Measurements from ENCODE around the gene CAPN11.

DNA sequence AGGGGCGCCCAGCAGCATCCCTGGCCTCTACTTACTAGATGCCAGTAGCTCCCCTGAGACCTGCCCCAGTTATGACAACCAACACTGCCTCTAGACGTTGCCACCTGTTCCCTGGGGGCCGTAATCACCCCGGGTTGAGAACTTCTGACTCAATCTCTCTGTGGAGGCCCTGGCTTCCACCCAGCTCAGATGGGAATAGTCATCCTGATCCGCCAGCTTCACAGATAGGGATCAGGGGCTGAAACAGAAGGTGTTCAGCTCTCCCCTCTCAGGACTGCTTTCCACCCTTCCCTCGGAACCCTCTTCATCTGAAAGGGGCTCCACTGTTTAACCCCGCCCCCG is 3.3 kb downstream of the CAPN11 start:
- TF ChIP-seq, protein P1, sequence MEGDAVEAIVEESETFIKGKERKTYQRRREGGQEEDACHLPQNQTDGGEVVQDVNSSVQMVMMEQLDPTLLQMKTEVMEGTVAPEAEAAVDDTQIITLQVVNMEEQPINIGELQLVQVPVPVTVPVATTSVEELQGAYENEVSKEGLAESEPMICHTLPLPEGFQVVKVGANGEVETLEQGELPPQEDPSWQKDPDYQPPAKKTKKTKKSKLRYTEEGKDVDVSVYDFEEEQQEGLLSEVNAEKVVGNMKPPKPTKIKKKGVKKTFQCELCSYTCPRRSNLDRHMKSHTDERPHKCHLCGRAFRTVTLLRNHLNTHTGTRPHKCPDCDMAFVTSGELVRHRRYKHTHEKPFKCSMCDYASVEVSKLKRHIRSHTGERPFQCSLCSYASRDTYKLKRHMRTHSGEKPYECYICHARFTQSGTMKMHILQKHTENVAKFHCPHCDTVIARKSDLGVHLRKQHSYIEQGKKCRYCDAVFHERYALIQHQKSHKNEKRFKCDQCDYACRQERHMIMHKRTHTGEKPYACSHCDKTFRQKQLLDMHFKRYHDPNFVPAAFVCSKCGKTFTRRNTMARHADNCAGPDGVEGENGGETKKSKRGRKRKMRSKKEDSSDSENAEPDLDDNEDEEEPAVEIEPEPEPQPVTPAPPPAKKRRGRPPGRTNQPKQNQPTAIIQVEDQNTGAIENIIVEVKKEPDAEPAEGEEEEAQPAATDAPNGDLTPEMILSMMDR (IDR thresholded peaks at IDR 0.05; ENCODE audit: insufficient read depth, low read length, poor library complexity, severe bottlenecking), result no peak
- TF ChIP-seq EZH2phosphoT487 (conservative IDR thresholded peaks at IDR 0.05; ENCODE audit: low read length), result no peak

Measured in SU-DHL-6 (cell line).